Measurements from ENCODE around the gene RSAD2. TPM values are rescaled to one million over a fixed set of nuclear protein-coding genes. Genes with fewer than 3 reads are reported as not detected.

Gene RSAD2
- total RNA-seq, 4 donors from 2014 or later: 0.30 to 7.6 (median 4.7) TPM

GRCh38 chr2:6908291-6908690, 30.7 kb downstream of the RSAD2 start:
- WGBS, 2 donors: 83% methylated on average over 2 of the region's 2 CpGs
- H3K4me3 ChIP-seq: no peak overlapping the region
- no peak overlapping the region for H3K27ac ChIP-seq
- H3K9me3 ChIP-seq: no peaks in the 10 kb centered on the region
- H3K27me3 ChIP-seq: no peaks in the 10 kb centered on the region
- no peaks in the 10 kb centered on the region for H3K4me1 ChIP-seq
- no peak for DNase-seq (ENCODE audit: low spot score in 2 of 2)
- H3K36me3 ChIP-seq: no peaks in the 10 kb centered on the region
- TF ChIP-seq EP300 (IDR thresholded peaks at IDR 0.05): no peak
- TF ChIP-seq POLR2A (IDR thresholded peaks at IDR 0.05): no peak
- no peak for TF ChIP-seq CTCF (IDR thresholded peaks at IDR 0.05)

- H3K9me3 ChIP-seq: no peaks in the 10 kb centered on the region
- H3K4me1 ChIP-seq: no peaks in the 10 kb centered on the region
- 75 to 80% methylated on average over 8 of the region's 8 CpGs for WGBS, 2 donors
- H3K27me3 ChIP-seq: no peaks in the 10 kb centered on the region
- no peak overlapping the region for H3K4me3 ChIP-seq
- no peak for TF ChIP-seq POLR2A (IDR thresholded peaks at IDR 0.05)
- no peak for TF ChIP-seq CTCF (IDR thresholded peaks at IDR 0.05)
- no peak for TF ChIP-seq EP300 (IDR thresholded peaks at IDR 0.05)
- peak overlapping the region in 1 of 4 donors; percentile 40 for H3K27ac ChIP-seq
- DNase-seq (ENCODE audit: low spot score in 2 of 2): no peak
- H3K36me3 ChIP-seq: no peaks in the 10 kb centered on the region
These were observed 32.1 kb downstream of the RSAD2 start for GRCh38 chr2:6909431-6910385.

GRCh38 chr2:6911721-6912120, 34.1 kb downstream of the RSAD2 start:
- no peak overlapping the region for H3K4me3 ChIP-seq
- TF ChIP-seq POLR2A (IDR thresholded peaks at IDR 0.05) (no peak), EP300 (IDR thresholded peaks at IDR 0.05) (no peak), CTCF (IDR thresholded peaks at IDR 0.05) (no peak)
- peaks cover 0 to 16% (median 0%) of the 10 kb centered on the region in 4 donors for H3K4me1 ChIP-seq
- H3K9me3 ChIP-seq: no peaks in the 10 kb centered on the region
- H3K27me3 ChIP-seq: no peaks in the 10 kb centered on the region
- H3K36me3 ChIP-seq: no peaks in the 10 kb centered on the region
- no peak overlapping the region for H3K27ac ChIP-seq
- DNase-seq (ENCODE audit: low spot score in 2 of 2): no peak

GRCh38 chr2:6913415-6914157, 36.0 kb downstream of the RSAD2 start:
- Histone ChIP-seq H3K27ac (no peak overlapping the region), H3K4me1 (peaks cover 0 to 25% (median 2%) of the 10 kb centered on the region in 4 donors), H3K9me3 (no peaks in the 10 kb centered on the region), H3K4me3 (no peak overlapping the region), H3K27me3 (no peaks in the 10 kb centered on the region), H3K36me3 (no peaks in the 10 kb centered on the region)
- TF ChIP-seq CTCF (IDR thresholded peaks at IDR 0.05) (no peak), POLR2A (IDR thresholded peaks at IDR 0.05) (no peak), EP300 (IDR thresholded peaks at IDR 0.05) (no peak)
- DNase-seq (ENCODE audit: low spot score in 2 of 2): no peak
- WGBS, 2 donors: 85 to 93% methylated on average over 9 of the region's 9 CpGs

GRCh38 chr2:6914828-6915227, 37.3 kb downstream of the RSAD2 start:
- Histone ChIP-seq H3K4me1 (peaks cover 0 to 37% (median 2%) of the 10 kb centered on the region in 4 donors), H3K4me3 (no peak overlapping the region), H3K9me3 (no peaks in the 10 kb centered on the region), H3K27ac (peak overlapping the region in 2 of 4 donors; percentile 52 to 92), H3K27me3 (no peaks in the 10 kb centered on the region), H3K36me3 (no peaks in the 10 kb centered on the region)
- WGBS, 2 donors: 87 to 89% methylated on average over 3 of the region's 3 CpGs
- no peak for TF ChIP-seq EP300 (IDR thresholded peaks at IDR 0.05)
- DNase-seq (ENCODE audit: low spot score in 2 of 2): no peak
